Pancreas (tissue), 10 donors: Measurements from ENCODE around the gene EDN2. TPM values are rescaled to one million over a fixed set of nuclear protein-coding genes. Genes with fewer than 3 reads are reported as not detected.

ENCODE experiments used
- ATAC-seq, 4 donors: fragments of 200-7000 bp; cut with Tn5 transposase; one replicate each; pipeline versions ENCODE4 v1.8.0 to v1.9.1; 2020; ENCODE audit warnings: mild to moderate bottlenecking in 4 of 4, moderate library complexity in 4 of 4
- DNase-seq, 6 donors: peaks; one replicate each; pipeline ENCODE4 v3.0.0-alpha.2; 2020
- FAIRE-seq: peaks from 2 replicates; lab custom pipeline; 2012; peaks lifted over from hg19 to GRCh38; lab: Jason Lieb, UNC
- H3K27ac ChIP-seq, 4 donors: fragments of 200-600 bp; sonication (generic); 1 replicate in 3 of 4; 2 replicates in 1 of 4; pipeline versions ENCODE4 v1.5.0 to v1.8.0; 2020
- H3K27me3 ChIP-seq, 4 donors: fragments of 200-600 bp; one replicate each; pipeline ENCODE4 v1.8.0; 2021
- H3K36me3 ChIP-seq, 3 donors: fragments of 200-600 bp; sonication (generic) in 1 of 3; one replicate each; pipeline versions ENCODE4 v1.5.0 to v1.8.0; 2020 to 2021
- H3K4me1 ChIP-seq, 3 donors: fragments of 200-600 bp; one replicate each; pipeline ENCODE4 v1.8.0; 2021
- H3K4me3 ChIP-seq, 4 donors: fragments of 200-600 bp; sonication (generic) in 2 of 4; one replicate each; pipeline versions ENCODE4 v1.5.0 to v1.8.0; 2020 to 2021
- H3K9me3 ChIP-seq, 4 donors: fragments of 200-600 bp; one replicate each; pipeline ENCODE4 v1.8.0; 2021
- WGBS, 2 donors: extraction: QIAGEN DNeasy Blood & Tissue Kit; methylation state at CpG; one replicate each; pipeline ENCODE4 v1.1.7; 2013; 5-methylcytosine and 5-hydroxymethylcytosine counted together
- intact Hi-C, 3 donors: fragments of 100-400 bp; cut with DNase I; formaldehyde crosslinking; loops; one replicate each; pipeline versions ENCODE4 v1.11.1 to v1.14.2; 2022
- polyA plus RNA-seq, 2 donors: library from polyadenylated mRNA; stranded (reverse); fragments of 200-250 nt; gene quantifications; one replicate each; pipeline ENCODE4 v1.2.3, GENCODE V29; 2013
- total RNA-seq, 6 donors: library from RNA; stranded (reverse); fragmentation: NEBNext Ultra II Directional in 4 of 6; extraction: Animal tissue kit (Norgen Biotek cat#: 25700) in 4 of 6; gene quantifications; one replicate each; pipeline versions ENCODE4 v1.2.1 to v1.2.4, GENCODE V29; 2021 to 2023
- TF ChIP-seq, protein P1 (sequence below), 4 donors: fragments of 200-600 bp; sonication (generic) in 3 of 4; IDR thresholded peaks; one replicate each; pipeline versions ENCODE4 v1.5.0 to v1.8.0; 2021; ENCODE audit warnings: antibody characterized with exemption in 4 of 4
- donor health status: healthy with polysubstance abuse.
- donor health status: DM: no; HTN: no; CAD: no; lungs with moderate emphysema.
- donor health status: DM: no; HTN: no; CAD: no.
- donor health status: control.
- donor health status: control.
- donor health status: Bipolar disorder and iron deficiency.
- donor health status: DM: yes; HTN: yes; CAD: no.
- donor health status: DM: no; HTN: no; CAD: no.
- donor health status: DM: no; HTN: no; CAD: no.
- donor health status: DM: yes; HTN: yes; CAD: no.

EDN2 gene
- total and polyA plus RNA-seq, 8 donors, result 1.2 to 8.3 (median 1.8) TPM

GRCh38 chr1:41440321-41441085 lies 44.0 kb downstream of the EDN2 start:
- no peak overlapping the region for H3K4me3 ChIP-seq
- no peaks in the 10 kb centered on the region for H3K27me3 ChIP-seq
- FAIRE-seq (no peak), DNase-seq (no peak), ATAC-seq (no peak)
- 90 to 94% methylated on average over 4 of the region's 4 CpGs for WGBS, 2 donors
- no peaks in the 10 kb centered on the region for H3K36me3 ChIP-seq
- intact Hi-C loops, result no loop called here
- no peak overlapping the region for H3K27ac ChIP-seq
- TF ChIP-seq, protein P1, sequence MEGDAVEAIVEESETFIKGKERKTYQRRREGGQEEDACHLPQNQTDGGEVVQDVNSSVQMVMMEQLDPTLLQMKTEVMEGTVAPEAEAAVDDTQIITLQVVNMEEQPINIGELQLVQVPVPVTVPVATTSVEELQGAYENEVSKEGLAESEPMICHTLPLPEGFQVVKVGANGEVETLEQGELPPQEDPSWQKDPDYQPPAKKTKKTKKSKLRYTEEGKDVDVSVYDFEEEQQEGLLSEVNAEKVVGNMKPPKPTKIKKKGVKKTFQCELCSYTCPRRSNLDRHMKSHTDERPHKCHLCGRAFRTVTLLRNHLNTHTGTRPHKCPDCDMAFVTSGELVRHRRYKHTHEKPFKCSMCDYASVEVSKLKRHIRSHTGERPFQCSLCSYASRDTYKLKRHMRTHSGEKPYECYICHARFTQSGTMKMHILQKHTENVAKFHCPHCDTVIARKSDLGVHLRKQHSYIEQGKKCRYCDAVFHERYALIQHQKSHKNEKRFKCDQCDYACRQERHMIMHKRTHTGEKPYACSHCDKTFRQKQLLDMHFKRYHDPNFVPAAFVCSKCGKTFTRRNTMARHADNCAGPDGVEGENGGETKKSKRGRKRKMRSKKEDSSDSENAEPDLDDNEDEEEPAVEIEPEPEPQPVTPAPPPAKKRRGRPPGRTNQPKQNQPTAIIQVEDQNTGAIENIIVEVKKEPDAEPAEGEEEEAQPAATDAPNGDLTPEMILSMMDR (IDR thresholded peaks at IDR 0.05), result no peak
- no peaks in the 10 kb centered on the region for H3K9me3 ChIP-seq
- H3K4me1 ChIP-seq, result no peaks in the 10 kb centered on the region

DNA sequence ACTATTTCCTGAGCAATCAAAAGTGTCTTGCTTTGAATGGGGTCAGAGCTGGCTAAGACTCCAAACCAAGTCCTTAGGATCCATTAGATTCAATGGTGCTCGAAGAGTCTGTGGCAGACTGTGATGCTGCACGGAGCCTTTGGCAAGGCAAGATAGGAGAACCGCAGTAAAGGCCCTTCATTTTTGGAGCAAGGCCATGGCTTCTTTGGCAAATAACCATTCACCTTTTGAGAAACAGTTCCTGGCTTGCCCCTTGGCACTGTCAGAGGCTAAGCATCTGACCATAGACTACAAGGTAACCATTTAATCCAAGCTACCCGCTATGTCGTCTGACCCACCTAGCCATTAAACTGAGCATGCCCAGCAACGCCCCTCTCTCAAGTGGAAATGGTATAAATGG lies 45.2 kb downstream of the EDN2 start:
- Histone ChIP-seq H3K4me3 (no peak overlapping the region), H3K27ac (no peak overlapping the region), H3K36me3 (no peaks in the 10 kb centered on the region), H3K9me3 (no peaks in the 10 kb centered on the region), H3K4me1 (no peaks in the 10 kb centered on the region), H3K27me3 (no peaks in the 10 kb centered on the region)
- TF ChIP-seq, protein P1 (IDR thresholded peaks at IDR 0.05), result no peak
- ATAC-seq (no peak), FAIRE-seq (no peak), DNase-seq (no peak)
- 59 to 64% methylated on average over 6 of the region's 6 CpGs for WGBS, 2 donors
- intact Hi-C loops, result no loop called here

GRCh38 chr1:41438711-41439110 lies 45.8 kb downstream of the EDN2 start:
- ATAC-seq (no peak), FAIRE-seq (no peak), DNase-seq (no peak)
- H3K27me3 ChIP-seq, result no peaks in the 10 kb centered on the region
- H3K4me1 ChIP-seq, result no peaks in the 10 kb centered on the region
- H3K36me3 ChIP-seq, result no peaks in the 10 kb centered on the region
- intact Hi-C loops, result no loop called here
- H3K27ac ChIP-seq, result no peak overlapping the region
- H3K4me3 ChIP-seq, result no peak overlapping the region
- H3K9me3 ChIP-seq, result no peaks in the 10 kb centered on the region
- 87 to 100% methylated on average over 1 of the region's 1 CpG for WGBS, 2 donors
- TF ChIP-seq, protein P1 (IDR thresholded peaks at IDR 0.05), result no peak

- 84 to 89% methylated on average over 3 of the region's 3 CpGs for WGBS, 2 donors
- H3K9me3 ChIP-seq, result no peaks in the 10 kb centered on the region
- TF ChIP-seq, protein P1 (IDR thresholded peaks at IDR 0.05), result no peak
- FAIRE-seq (no peak), ATAC-seq (no peak), DNase-seq (no peak)
- H3K36me3 ChIP-seq, result no peaks in the 10 kb centered on the region
- no peak overlapping the region for H3K27ac ChIP-seq
- intact Hi-C loops, result no loop called here
- peaks cover 4 to 13% (median 13%) of the 10 kb centered on the region in 3 donors for H3K4me1 ChIP-seq
- H3K27me3 ChIP-seq, result no peaks in the 10 kb centered on the region
- no peak overlapping the region for H3K4me3 ChIP-seq
Observed at GRCh38 chr1:41437011-41437355, 47.5 kb downstream of the EDN2 start.

DNA sequence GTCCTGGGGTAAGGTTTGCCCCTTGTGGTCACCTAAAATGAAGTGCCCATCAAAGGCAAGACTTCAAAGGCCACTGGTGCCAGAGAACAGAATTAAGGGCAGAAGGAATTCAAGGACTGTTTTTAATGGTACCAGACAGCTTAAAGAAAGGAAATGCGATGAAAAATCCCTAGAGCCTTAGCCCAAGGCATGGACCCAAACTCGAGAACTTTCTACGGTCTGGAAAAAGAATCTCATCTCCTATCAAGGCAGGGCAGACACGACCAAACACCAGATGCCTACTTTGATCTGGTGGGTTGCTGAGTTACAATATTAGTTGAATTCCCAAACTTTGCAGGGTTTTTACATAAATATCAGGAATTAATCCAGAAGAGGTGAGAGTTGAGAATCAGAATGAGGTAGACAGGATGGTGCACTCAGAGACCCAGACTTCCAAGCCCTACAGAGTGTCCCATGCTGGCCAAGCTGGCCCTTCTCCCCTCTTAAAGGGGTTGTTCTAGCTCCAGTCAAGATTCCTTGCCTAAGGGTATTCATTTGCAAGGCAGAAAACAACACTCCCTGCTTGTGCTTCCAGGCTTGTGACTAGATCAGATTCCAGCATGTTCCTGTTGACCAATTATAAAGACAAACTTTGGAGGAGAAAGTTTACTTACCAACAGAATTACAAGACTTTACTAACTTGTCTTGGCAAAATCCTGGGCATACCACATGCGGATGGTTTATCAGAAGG lies 48.0 kb downstream of the EDN2 start:
- no peak for FAIRE-seq
- WGBS, 2 donors, result 81 to 89% methylated on average over 5 of the region's 5 CpGs
- intact Hi-C loops, result no loop called here

More for the DNA sequence above, 48.0 kb downstream of the EDN2 start:
- H3K27me3 ChIP-seq, result no peaks in the 10 kb centered on the region
- H3K27ac ChIP-seq, result no peak overlapping the region
- no peak overlapping the region for H3K4me3 ChIP-seq
- peaks cover 9 to 18% (median 16%) of the 10 kb centered on the region in 3 donors for H3K4me1 ChIP-seq
- H3K9me3 ChIP-seq, result no peaks in the 10 kb centered on the region
- DNase-seq (no peak), ATAC-seq (no peak)
- no peaks in the 10 kb centered on the region for H3K36me3 ChIP-seq
- TF ChIP-seq, protein P1 (IDR thresholded peaks at IDR 0.05), result no peak
